HEK293T (cell line): ENCODE measurements around the gene GNAQ.

Experiments used
- BHLHE40 ChIP-seq: fragments of 450-650 bp; IDR thresholded peaks from 2 replicates; pipeline ENCODE4 v1.6.1; 2016; ENCODE audit warnings: mild to moderate bottlenecking, moderate library complexity, borderline replicate concordance
- FOXM1 ChIP-seq: fragments of 450-650 bp; IDR thresholded peaks from 2 replicates; pipeline ENCODE4 v1.6.1; 2017; ENCODE audit warnings: mild to moderate bottlenecking, borderline replicate concordance
- NFRKB ChIP-seq: fragments of 450-650 bp; IDR thresholded peaks from 2 replicates; pipeline ENCODE4 v1.6.1; 2016; ENCODE audit warnings: mild to moderate bottlenecking, moderate library complexity
- SP1 ChIP-seq: fragments of 450-650 bp; IDR thresholded peaks from 2 replicates; pipeline ENCODE4 v1.6.1; 2017

DNA sequence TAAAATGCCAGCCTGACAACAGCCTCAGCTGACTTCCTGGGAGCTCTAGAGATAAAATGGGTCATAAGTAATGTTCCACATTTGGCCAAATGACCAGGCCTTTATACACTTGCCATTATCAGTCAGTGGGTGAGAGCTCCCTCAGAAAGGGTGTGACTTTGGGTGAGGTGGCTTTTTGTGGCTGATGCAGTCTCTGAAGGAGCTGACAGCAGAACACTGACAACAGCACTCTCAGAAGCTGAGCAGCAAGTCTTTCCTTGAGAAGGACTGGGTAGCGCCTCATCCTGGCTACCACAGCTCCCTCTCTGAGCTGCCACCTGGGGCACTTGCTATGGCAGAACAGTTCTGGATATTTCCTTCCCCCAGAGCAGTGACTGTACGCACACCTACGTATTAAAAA, 22.0 kb upstream of the GNAQ start:
- TF ChIP-seq SP1 (no peak), NFRKB (no peak), BHLHE40 (no peak), FOXM1 (no peak)
